Measurements from ENCODE around the gene BBIP1. TPM values are rescaled to one million over a fixed set of nuclear protein-coding genes. Genes with fewer than 3 reads are reported as not detected.
"Not testable (repeated sequence)": the region's sequence is repeated elsewhere in the genome, so short reads cannot be mapped to it uniquely, and the experiment has no call there.

Gene BBIP1
- total RNA-seq, 1 donor from 2014 or later: 23.7 TPM

DNA sequence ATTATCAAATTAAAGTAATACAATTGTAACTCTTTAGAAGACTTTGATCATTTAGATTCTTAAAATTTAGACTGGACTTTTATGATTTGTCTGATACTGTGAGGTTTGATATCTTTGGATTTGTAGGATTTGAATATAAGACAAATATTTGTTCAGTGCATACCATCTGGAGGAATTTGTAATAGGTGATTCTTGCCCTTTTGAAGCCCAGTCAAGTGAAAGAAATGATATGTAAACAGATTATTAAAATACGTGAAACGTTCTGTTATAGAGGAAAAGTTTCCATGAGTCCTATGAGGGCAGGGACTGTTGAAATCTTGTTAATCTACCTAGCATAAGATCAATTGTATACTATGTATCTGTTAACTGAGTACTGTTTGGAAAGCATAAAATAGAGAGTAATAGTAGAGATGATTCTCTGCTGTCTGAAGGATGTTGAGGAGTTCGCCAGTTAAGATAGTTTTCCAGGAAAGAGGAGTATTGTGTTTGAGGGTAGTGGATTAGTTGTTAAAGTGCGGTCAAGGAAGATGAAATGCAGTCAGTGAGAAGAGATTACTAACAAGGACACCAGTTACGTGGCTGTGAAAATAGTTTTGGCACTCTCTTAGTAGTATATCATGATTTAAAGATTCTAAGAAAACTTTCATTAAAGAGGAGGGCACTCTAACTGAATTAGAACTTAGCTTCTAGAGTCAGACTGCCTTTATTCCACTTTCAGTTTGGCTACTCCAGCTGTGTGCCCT lies 32.9 kb downstream of the BBIP1 start:
- no peak for DNase-seq (ENCODE audit: low spot score)

GRCh38 chr10:110883924-110884323 lies 35.1 kb downstream of the BBIP1 start:
- DNase-seq (ENCODE audit: low spot score): no peak

- DNase-seq (ENCODE audit: low spot score): no peak
Observed at GRCh38 chr10:110881905-110882304, 37.1 kb downstream of the BBIP1 start.

DNA sequence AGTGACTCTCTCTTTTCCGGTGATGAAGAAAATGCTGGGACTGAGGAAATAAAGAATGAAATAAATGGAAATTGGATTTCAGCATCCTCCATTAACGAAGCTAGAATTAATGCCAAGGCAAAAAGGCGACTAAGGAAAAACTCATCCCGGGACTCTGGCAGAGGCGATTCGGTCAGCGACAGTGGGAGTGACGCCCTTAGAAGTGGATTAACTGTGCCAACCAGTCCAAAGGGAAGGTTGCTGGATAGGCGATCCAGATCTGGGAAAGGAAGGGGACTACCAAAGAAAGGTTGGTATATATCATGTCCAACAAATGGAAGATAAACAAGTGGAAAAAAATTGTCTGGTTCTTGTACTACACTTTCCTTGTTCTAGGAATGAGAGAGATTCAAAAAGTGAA lies 37.7 kb downstream of the BBIP1 start:
- no peak for DNase-seq (ENCODE audit: low spot score)

GRCh38 chr10:110880012-110880411 lies 39.0 kb downstream of the BBIP1 start:
- DNase-seq (ENCODE audit: low spot score): no peak

GRCh38 chr10:110876788-110877187 lies 42.2 kb downstream of the BBIP1 start:
- no peak for DNase-seq (ENCODE audit: low spot score)

GRCh38 chr10:110876000-110876399 lies 43.0 kb downstream of the BBIP1 start:
- no peak for DNase-seq (ENCODE audit: low spot score)

DNA sequence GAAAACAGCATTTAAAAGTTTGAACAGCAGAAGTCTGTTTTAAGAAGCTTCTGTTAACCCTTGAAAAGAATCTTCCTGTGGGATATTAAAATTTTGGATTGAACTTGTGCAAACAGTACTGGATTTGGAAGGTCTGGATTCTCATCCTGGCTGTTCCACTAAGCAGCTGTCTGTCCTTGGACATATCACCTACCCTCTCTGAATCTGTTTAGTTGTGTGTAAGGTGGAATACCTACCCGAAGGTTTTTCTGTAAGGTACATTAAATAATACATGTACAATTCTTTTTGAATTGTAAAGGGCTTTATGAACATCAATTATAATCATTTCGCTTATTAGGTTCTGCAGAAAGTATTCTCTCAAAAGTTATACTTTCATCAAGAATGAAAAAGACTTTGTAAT lies 45.0 kb downstream of the BBIP1 start:
- DNase-seq (ENCODE audit: low spot score): no peak

GRCh38 chr10:110872984-110873923 lies 45.7 kb downstream of the BBIP1 start:
- no peak for DNase-seq (ENCODE audit: low spot score)

DNA sequence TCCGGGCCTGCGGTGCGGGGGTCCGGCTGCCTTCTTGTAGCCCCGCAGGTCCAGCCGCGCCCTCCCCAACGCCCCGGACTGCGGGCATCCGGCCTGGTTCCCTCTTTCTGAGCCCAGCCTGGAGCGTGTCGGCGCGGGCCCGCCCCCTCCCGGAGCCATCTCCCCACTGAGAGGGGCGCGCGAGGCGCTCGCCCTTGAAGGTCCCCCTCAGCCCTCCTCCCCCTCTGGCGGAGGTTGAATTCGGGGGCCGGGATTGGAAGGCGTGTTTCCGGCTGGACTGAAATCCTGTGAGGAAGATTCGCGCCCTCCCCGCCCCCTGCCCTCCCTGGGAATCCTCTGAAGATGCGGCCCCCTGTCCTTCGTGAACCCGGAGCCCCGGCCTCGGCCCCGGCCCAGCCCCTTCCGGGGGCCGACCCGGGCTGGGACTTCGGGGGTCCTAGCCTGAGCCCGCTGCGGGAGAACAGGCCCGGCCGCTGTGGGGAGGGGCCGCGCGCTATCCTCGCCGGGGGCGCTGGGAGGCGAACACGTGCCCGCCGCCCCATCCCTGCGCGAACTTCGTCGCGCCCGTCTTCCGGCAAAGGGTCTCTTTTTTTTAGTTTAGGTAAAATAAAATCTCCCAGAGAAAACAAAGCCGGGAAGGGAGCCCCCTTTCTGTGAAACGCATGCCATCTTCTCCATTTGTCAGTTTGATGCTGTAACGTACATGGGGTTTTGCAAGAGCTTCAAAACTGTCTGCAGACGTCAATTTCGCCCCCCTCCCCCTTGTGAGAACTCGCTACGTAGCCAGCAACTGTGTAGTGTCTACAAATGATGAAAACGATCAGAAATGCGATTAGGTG lies 46.6 kb downstream of the BBIP1 start:
- DNase-seq (ENCODE audit: low spot score): peak; percentile 63

- peak; percentile 99 for DNase-seq (ENCODE audit: low spot score)
Observed at GRCh38 chr10:110871298-110872084, 47.5 kb downstream of the BBIP1 start, which contains the start of gene PDCD4. TSS of gene PDCD4 (plus strand) at chr10:110871928. CDS start at chr10:110876028, 4,100 bp downstream.

GRCh38 chr10:110870823-110871297 lies 48.1 kb downstream of the BBIP1 start:
- no peak for DNase-seq (ENCODE audit: low spot score)

DNA sequence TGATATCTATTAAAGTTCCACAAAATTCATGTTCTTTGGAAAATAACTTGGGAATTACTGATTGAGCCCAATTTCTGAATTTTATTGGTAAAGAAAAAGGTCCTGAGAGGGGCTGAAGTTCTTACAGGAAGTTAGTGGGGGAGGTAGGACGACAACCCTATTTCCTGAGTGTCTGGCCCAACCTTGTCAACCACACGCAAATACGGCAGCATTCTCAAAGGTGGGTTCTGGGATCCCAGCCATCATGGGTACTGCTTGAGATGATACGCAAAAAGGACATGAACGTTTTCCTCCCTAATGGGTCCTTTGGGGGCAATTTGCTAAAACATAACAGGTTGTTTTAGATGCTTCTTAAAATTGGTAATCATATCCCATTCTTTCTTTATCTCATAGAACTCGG lies 50.0 kb downstream of the BBIP1 start:
- no peak for DNase-seq (ENCODE audit: low spot score)

- DNase-seq (ENCODE audit: low spot score): no peak
Observed at GRCh38 chr10:110867807-110868465, 51.0 kb downstream of the BBIP1 start.

DNA sequence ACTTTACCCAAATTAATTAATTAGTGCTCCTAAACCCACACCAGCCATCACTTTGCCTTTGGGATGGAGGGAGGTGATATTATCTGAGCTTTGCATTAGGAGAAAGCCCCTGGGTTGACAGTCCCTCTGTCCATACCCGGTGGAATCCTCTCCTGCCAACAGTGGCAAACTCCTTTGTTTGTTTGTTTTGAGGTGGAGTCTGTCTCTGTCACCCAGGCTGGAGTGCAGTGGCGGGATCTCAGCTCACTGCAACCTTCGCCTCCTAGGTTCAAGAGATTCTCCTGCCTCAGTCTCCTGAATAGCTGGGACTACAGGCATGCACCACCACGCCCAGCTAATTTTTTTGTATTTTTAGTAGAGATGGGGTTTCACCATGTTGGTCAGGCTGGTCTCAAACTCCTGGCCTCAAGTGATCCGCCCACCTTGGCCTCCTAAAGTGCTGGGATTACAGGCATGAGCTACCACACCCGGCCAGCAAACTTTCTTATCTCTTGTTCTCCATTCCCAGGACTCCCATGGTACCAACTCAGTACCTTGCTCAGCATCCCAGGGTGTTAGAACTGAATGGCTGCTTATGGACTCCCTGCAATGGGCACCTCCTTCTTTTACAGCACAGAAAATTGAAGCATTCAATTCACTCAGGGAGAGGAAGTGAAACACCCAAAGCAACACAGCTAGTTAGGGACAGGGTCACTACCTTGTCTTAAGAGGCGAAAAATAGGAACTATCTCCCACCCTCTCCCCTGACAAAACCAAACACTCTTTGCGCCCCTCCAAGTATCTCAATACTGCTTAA lies 51.8 kb downstream of the BBIP1 start:
- DNase-seq (ENCODE audit: low spot score): not testable (repeated sequence)

DNA sequence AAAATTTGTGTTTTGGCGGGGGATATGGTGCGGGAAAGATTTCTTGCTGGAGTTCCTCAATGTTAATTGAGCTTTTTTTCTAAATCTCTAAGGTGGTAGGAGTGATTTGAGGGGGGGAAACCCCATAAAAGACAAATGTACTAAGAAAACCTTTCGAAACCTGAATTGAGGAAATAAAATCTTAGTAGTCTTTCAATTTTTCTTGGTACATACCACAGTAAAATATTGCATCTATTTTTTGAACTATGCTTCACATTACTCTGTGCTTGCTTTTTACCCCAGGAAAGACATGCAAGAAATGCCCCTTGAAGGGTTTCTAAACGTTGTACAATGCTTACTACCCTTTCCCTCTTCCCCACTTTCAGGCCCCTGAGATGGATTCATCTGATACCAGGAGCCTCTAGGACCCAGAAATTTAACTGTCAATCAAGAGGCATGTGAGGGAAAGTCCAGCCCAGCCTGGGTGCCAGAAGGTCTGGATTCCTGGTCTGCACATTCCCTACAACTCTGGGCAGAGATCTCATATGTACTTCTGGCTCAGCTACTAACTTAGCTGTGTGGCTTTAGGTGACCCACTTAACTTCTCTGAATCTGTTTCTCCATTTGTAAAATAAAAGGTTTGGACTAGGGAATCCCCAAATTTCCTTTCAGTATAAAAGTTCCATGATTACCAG lies 53.0 kb downstream of the BBIP1 start:
- DNase-seq (ENCODE audit: low spot score): no peak

DNA sequence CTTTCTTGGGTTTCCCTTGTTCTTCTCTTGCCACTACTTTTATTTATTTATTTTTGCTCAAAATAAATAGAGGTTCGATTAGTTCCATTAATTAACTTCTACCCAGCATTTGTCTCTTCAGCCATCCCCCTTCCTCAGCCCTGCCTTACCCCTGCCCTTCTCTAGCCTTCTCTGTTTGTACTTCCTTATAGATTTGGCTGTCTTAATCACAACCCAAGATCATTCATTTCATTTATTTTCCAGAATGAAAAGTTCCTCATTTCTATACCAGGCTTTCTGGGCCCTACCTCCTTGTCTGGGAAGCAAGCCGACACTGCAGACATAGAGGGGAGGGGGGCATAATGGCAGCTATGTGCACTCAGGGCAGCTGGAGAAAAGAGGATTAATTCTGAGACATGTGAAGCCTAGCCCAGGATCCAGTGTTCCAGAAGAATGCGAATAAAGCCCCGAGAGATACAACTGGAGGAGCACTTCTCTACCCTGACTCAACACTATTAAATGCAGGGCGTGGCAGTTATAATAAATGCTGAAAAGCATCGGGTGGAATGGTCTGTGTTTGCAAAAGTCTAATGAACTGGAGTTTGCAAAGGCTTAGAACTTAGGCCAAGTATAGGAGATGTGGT lies 53.7 kb downstream of the BBIP1 start:
- no peak for DNase-seq (ENCODE audit: low spot score)

GRCh38 chr10:110864662-110865140 lies 54.3 kb downstream of the BBIP1 start:
- DNase-seq (ENCODE audit: low spot score): no peak
